NAMALWA (cell line): Measurements from ENCODE around the gene CD300C.
"Not testable (repeated sequence)": the region's sequence is repeated elsewhere in the genome, so short reads cannot be mapped to it uniquely, and the experiment has no call there.

ENCODE experiments used
- DNase-seq: peaks from one replicate; pipeline ENCODE4 v3.0.0-alpha.2; 2015; ENCODE audit warnings: low spot score

Gene CD300C

GRCh38 chr17:74561586-74561985, 15.7 kb upstream of the CD300C start:
- no peak for DNase-seq

GRCh38 chr17:74558882-74559519, 13.1 kb upstream of the CD300C start:
- DNase-seq = no peak

GRCh38 chr17:74558402-74558801, 12.5 kb upstream of the CD300C start:
- not testable (repeated sequence) for DNase-seq

GRCh38 chr17:74555427-74555940, 9.6 kb upstream of the CD300C start:
- DNase-seq = no peak

DNA sequence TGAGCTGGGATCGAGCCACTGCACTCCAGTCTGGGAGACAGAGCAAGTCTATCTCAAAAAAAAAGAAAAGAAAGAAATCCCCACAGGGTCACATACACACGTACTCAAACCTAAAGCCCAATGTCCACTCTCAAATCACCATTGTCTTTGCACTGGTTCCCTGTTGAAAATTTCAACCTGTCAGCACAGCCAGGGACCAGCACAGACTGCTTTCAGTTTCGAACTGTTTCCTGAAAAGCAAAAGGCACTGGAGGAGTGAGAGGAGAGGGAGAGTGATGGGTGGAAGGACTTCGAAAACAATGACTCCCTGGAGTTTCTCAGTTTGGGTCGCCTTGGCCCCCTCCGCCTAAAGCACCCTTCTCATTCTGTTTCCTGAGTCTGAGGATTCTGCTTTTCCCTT, 9.0 kb upstream of the CD300C start:
- DNase-seq = no peak

GRCh38 chr17:74552037-74552436, 6.1 kb upstream of the CD300C start:
- DNase-seq = no peak

- DNase-seq = no peak
These were observed 4.7 kb upstream of the CD300C start for GRCh38 chr17:74550602-74551001.

GRCh38 chr17:74549343-74549742, 3.4 kb upstream of the CD300C start:
- no peak for DNase-seq

DNA sequence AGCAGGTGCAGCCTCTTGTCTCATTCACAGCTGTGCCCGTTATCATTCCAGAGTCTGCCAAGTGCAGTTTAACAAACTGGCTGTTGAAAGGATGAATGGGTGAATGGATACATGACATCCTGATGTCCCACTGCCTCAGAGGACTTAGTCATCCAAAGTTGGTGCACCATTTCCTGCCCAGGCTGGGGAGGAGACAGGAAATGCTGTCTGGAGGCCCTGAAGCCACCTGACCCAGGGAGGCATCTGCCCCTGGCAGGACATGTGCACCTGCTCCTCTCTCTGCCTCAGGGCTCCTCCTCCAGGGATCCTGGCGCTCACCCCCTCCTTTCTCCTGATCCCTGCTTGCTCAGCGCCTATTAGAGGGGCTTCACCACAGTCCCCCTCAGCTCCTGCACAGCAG, 1.8 kb upstream of the CD300C start:
- no peak for DNase-seq

DNA sequence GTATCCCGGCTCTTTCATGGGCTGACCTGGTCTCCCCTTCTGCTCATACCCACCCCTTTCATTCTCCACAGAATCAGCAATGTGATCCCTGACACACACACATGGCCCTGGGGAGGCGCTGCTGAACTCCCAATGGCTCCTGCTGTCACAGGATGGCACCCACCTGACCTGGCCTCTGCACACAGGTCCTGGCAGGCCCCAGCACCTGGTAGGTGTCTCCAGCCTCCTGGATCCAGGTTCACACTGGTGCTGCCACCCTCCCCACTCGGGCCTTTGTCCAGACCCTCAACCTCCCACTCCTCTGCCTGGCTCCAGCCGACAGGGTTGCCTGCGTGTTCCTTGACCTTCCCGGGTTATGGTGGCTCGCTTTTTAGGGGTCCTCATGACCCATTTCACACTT, 1.3 kb upstream of the CD300C start:
- DNase-seq = no peak

DNA sequence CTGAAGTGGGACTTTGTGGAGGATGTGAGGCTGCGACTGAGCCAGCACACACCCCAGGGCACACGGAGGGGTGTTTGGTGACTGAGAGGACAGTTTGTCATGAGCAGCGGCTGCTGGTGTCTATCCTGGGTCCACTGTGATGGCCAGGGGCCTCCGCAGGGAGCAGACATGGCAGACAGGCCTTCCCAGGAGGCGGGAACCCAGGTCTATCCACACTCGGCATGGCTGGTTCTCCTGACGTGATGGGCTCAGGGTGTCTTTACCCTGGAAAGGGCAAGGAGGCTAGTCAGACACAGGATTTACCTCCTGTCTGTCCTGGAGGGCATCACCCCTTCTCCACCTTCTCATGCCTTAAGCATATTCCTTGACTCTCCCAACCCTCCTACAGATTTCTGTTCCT, 671 bp upstream of the CD300C start:
- no peak for DNase-seq

GRCh38 chr17:74544991-74545842, 698 bp downstream of the CD300C start:
- no peak for DNase-seq

DNA sequence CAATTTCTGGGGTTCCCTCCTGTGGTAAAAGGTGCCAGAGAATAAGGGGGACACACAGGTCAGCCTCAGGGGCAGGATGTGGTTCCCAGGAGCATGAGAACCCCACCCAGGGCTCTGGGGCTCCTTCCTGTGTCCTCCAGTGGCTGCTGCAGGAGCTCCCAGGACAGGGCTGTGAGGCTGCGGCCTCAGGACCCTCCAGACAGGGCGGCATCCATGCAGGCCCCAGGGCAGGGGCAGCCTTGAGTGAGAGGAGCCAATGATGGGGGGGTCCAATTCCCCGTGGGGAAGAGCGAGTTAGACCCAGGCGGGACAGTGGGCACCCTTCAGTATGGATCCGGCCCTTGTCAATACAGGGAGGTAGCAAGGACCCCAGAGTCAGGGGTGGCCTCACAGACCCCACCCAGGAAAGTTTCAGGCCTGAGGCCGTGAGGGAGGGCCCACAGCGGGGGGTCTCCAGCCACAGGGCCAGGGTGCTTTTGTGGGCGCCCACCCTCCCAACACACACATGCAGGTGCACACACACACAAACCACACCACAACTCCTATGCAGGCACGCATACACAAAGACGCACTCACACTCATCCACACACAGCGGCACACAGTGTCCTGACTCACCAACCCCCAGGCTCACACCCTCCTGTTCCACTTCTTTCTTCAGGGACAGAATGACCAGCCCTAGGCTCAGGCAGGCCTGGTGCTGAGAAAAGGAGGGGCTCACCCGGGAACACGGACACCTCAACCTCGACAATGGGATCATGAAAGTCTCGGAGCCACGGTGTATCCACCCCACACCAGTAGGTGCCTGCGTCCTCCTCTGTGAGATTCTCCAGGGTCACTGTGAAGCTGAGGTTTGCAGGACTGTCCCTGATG, 1.8 kb downstream of the CD300C start:
- no peak for DNase-seq

- DNase-seq = no peak
These were observed 2.5 kb downstream of the CD300C start for GRCh38 chr17:74543406-74543805.

DNA sequence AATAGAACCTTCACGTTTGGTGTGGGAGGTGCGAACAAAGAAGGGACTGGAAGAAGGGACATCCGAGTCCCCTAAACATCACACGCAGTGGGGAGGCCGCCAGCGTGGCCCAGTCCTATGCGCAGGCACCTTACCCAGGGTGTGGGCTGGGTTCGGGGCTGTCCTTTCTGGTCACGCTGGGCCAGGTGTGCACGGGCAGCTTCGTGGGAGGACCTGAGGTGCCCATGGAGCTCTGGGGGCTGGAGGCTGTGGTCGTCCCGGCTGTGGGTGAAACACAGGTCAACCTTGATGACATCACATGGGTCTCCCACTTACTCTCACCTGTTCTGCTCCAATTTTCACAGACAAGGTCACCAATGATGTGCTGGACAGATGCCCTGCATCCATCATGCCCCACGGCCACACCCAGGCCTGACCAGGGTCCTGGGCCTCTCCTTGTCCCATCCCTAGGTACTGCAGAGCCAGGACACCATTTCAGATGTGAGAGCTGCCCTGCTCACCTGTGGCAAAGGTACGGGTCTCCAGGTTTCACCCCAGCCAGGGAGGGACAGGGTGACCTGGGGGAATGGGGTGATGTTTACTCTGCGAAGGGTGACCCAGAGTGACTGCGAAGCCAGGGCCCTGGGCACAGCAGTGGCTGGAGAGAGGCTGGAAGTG, 3.1 kb downstream of the CD300C start:
- DNase-seq = no peak

DNA sequence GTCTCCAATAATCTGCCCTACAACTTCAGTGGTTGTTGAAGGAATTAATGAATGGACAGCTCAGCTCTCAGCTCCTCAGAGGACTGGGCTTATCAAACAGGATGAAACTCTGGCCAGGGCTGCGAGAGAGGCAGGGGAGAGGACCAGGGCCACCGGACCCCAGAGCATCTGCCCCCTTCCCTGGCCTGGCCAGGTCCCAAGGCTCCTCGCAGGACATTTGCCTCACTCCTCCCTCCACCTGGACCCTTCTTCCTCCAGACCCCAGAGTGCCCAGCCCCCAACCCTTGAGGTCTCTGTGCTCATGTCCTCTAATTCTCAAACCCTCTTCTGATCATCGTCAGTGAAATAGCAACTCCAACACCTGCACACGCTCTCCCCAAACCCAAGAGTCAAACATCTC, 3.7 kb downstream of the CD300C start:
- no peak for DNase-seq

DNA sequence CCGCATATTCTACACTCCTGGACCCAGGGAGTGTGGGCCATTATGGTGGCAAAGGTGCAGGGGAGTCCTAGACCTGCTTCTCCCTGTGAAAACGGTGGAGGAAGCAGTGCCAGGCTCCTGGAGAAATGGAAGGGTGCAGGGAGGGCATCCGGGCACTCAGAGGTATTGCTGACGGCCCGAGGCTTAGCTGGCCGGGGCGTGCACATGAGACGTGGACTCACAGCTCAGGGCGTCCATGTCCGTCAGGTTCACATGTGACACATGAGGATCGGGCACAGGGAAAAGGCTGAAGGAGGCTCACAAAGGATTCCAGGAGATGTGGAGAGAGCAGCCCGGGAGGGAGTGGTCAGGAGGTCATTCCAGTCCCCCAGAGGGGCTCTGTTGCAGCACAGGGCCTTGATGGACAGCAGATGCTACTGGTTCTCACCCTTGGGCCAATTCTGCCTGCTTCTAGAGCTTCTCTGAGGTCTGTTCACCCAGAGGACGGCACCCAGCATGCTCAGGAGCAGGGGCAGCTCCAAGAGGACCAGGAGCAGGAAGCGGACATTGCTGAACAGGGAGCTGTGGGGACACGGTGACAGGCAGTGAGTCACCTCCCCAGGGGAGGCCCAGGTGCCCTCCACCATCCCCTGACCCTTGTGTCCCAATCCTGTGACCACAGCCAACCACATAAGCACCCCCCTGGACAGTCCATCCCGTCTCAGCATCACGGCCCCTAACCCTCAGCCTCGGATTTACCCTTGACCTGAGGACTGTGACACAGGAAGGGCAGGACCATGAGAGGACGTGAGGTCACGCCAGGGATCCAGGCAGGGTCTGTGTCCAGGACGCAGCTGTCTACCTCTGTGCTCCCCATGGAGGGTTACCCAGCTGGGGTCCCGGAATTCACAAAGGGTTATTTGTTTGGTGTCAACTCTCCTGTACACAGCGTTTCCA, 4.5 kb downstream of the CD300C start:
- no peak for DNase-seq

- no peak for DNase-seq
These were observed 6.6 kb downstream of the CD300C start for GRCh38 chr17:74539281-74539820.

- no peak for DNase-seq
These were observed 9.0 kb downstream of the CD300C start for GRCh38 chr17:74536890-74537289.

GRCh38 chr17:74532115-74532514, 13.8 kb downstream of the CD300C start:
- DNase-seq = peak; percentile 82
